Cardiac muscle cell (in vitro differentiated cells and primary cell): ENCODE measurements around the gene TFCP2L1. TPM values are rescaled to one million over a fixed set of nuclear protein-coding genes. Genes with fewer than 3 reads are reported as not detected.
"Not testable (repeated sequence)": the region's sequence is repeated elsewhere in the genome, so short reads cannot be mapped to it uniquely, and the experiment has no call there.

Experiments used
- DNase-seq, 2 donors: peaks; one replicate each; pipeline versions ENCODE4 v3.0.0 to v3.0.0-alpha.2; 2010 to 2017; ENCODE audit warnings: low read depth in 1 of 2, low spot score in 1 of 2
- H3K27ac ChIP-seq: fragments of 200-600 bp; sonication (generic); 2 replicates; pipeline ENCODE4 v1.5.1; 2016
- H3K27me3 ChIP-seq: fragments of 200-600 bp; sonication (generic); 2 replicates; pipeline ENCODE4 v1.6.0; 2016; ENCODE audit warnings: control low read depth
- H3K36me3 ChIP-seq: fragments of 200-600 bp; sonication (generic); 2 replicates; pipeline ENCODE4 v1.5.1; 2016; ENCODE audit warnings: control low read depth
- H3K4me1 ChIP-seq: fragments of 200-600 bp; sonication (generic); 2 replicates; pipeline ENCODE4 v1.8.1; 2017; ENCODE audit warnings: low read depth, mild to moderate bottlenecking, mixed run types
- H3K4me3 ChIP-seq: fragments of 200-600 bp; sonication (generic); 2 replicates; pipeline ENCODE4 v1.5.1; 2016; ENCODE audit warnings: mild to moderate bottlenecking
- H3K9me3 ChIP-seq: fragments of 200-600 bp; sonication (generic); 2 replicates; pipeline ENCODE4 v1.5.1; 2017; ENCODE audit warnings: low read depth, mild to moderate bottlenecking, control low read depth
- polyA plus RNA-seq: library from polyadenylated mRNA; unstranded; fragments of >200 nt; fragmentation: Nextera tagmentation; extraction: Ambion mirVana; gene quantifications from 2 replicates; pipeline ENCODE4 v1.2.1, GENCODE V29; 2016
- total RNA-seq: library from RNA; depleted of rRNA; stranded (reverse); fragments of >200 nt; gene quantifications from 2 replicates; pipeline ENCODE4 v1.2.3, GENCODE V29; 2016
- TF ChIP-seq, protein P1 (sequence below): IDR thresholded peaks from 2 replicates; pipeline ENCODE4 v1.5.1; 2012; ENCODE audit warnings: low read depth, mild to moderate bottlenecking, low read length

Gene TFCP2L1
- total and polyA plus RNA-seq, 2 experiments from 2014 or later: 0.31 TPM; not detected in 1

DNA sequence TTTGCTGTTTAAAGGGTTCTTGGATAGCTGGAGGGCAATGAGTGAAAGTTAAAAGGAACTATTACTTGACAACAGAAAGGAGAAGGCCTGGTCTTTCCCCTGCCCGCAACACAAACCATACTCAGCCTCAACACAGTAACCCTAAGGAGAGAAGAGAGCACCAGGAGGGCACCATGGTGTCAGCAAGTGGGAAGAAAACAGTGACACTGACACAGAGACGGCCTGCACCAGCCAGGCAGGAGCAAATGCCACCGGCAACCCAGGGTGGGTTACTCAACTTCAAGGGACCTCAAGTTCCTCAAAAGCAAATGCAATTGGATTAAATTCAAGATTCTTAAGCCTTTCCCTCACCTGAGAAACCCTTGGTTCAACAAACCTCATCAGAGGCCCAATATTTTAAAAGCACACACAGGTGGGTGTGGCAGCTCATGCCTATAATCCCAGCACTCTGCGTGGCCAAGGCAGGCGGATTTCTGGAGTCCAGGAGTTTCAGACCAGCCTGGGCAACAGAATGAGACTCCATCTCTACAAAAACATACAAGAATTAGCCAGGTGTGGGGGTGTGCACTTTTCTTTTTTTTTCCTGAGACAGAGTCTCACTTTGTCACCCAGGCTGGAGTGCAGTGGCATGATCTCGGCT is 52.3 kb downstream of the TFCP2L1 start:
- no peaks in the 10 kb centered on the region for H3K9me3 ChIP-seq
- H3K36me3 ChIP-seq: no peaks in the 10 kb centered on the region
- DNase-seq: no peak
- no peak overlapping the region for H3K4me3 ChIP-seq
- H3K4me1 ChIP-seq: no peaks in the 10 kb centered on the region
- no peaks in the 10 kb centered on the region for H3K27me3 ChIP-seq
- H3K27ac ChIP-seq: no peak overlapping the region
- TF ChIP-seq, protein P1, sequence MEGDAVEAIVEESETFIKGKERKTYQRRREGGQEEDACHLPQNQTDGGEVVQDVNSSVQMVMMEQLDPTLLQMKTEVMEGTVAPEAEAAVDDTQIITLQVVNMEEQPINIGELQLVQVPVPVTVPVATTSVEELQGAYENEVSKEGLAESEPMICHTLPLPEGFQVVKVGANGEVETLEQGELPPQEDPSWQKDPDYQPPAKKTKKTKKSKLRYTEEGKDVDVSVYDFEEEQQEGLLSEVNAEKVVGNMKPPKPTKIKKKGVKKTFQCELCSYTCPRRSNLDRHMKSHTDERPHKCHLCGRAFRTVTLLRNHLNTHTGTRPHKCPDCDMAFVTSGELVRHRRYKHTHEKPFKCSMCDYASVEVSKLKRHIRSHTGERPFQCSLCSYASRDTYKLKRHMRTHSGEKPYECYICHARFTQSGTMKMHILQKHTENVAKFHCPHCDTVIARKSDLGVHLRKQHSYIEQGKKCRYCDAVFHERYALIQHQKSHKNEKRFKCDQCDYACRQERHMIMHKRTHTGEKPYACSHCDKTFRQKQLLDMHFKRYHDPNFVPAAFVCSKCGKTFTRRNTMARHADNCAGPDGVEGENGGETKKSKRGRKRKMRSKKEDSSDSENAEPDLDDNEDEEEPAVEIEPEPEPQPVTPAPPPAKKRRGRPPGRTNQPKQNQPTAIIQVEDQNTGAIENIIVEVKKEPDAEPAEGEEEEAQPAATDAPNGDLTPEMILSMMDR: no peak

DNA sequence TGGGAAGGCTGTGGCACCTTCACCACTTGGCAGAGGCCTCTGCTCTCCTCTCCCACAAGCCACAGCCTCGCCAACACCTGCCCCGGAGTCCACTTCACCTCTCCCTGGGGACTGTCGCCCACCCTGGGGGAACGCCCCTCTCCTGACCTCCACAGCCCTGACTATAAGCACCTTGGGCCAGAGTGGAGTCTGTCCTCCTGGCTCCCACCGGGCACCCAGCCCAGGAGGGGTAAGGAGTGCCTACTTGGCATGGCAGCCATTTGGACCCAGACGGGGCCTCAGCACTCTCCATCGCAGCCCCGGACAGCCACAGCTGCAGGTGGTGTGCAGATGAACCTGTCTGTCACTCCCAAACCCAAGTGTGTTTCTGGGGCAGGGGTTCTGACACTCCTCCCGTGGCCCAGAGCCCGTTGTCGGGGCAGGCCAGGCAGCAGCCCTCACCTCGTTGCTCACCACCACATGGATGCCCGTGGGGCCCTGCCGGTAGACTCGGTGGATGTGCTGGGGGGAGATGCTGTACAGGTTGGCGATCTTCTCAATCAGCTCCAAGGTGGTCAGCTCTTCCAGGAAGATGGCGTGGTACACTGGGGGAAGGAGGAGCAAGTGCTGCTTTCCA is 53.5 kb downstream of the TFCP2L1 start:
- Histone ChIP-seq H3K36me3 (no peaks in the 10 kb centered on the region), H3K27me3 (no peaks in the 10 kb centered on the region), H3K9me3 (no peaks in the 10 kb centered on the region), H3K4me3 (no peak overlapping the region), H3K27ac (no peak overlapping the region), H3K4me1 (no peaks in the 10 kb centered on the region)
- DNase-seq: no peak
- TF ChIP-seq, protein P1: no peak

DNA sequence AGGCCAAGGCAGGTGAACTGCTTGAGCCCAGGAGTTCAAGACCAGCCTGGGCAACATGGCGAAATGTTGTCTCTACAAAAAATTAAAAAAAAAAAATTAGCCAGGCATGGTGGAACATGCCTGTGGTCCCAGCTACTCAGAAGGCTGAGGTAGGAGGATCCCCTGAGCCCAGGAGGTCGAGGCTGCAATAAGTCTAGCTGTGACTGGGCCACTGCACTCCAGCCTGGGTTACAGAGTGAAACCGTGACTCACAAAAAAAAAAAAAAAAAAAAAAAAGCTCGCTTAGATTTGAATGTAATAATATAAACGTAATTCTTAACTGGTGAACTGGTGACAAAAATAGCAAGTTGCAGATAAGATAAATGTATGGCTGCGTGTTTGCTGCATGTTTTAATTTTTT is 56.5 kb downstream of the TFCP2L1 start:
- no peaks in the 10 kb centered on the region for H3K36me3 ChIP-seq
- H3K9me3 ChIP-seq: no peaks in the 10 kb centered on the region
- no peaks in the 10 kb centered on the region for H3K27me3 ChIP-seq
- no peak for DNase-seq
- no peak overlapping the region for H3K4me3 ChIP-seq
- TF ChIP-seq, protein P1: no peak
- no peaks in the 10 kb centered on the region for H3K4me1 ChIP-seq
- H3K27ac ChIP-seq: no peak overlapping the region

DNA sequence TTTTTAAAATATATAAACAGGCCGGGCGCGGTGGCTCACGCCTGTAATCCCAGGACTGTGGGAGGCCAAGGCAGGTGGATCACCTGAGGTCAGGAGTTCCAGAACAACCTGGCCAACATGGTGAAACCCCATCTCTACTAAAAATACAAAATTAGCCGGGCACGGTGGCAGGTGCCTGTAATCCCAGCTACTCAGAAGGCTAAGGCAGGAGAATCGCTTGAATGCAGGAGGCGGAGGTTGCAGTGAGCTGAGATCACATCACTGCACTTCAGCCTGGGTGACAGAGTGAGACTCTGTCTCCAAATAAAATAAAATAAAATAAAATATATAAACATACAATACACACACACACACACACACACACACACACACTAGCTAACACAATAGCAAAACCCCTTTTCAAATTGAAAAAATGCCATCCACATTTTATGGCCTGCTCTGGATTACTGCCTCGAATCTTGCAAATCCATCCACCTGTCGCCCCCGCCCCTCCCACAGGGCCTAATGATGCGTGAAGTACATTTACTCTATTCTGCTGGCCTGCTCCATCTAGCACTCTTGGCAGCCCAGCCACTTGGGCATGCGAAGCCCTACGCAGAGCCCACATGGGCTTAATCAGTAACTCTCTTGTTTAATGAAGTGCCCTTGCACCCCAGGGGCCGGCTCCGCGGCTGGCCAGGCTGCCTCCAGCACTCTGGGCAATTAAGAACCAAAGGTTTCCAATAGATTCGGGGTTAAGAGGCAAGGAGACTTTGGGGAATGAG is 57.4 kb downstream of the TFCP2L1 start:
- DNase-seq, H3K36me3 ChIP-seq, H3K9me3 ChIP-seq, H3K4me1 ChIP-seq, H3K4me3 ChIP-seq, H3K27me3 ChIP-seq, H3K27ac ChIP-seq: not testable (repeated sequence)

DNA sequence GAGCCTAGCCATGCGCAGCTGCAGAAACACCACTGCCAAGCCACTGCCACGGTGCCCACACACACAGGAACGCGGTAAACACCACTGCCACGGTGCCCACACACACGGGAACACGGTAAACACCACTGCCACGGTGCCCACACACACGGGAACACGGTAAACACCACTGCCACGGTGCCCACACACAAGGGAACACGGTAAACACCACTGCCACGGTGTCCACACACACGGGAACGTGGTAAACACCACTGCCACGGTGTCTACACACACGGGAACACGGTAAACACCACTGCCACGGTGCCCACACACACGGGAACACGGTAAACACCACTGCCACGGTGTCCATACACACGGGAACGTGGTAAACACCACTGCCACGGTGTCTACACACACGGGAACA is 59.3 kb downstream of the TFCP2L1 start:
- not testable (repeated sequence) for H3K4me3 ChIP-seq, H3K27me3 ChIP-seq, H3K9me3 ChIP-seq, DNase-seq, H3K4me1 ChIP-seq, H3K27ac ChIP-seq, H3K36me3 ChIP-seq

DNA sequence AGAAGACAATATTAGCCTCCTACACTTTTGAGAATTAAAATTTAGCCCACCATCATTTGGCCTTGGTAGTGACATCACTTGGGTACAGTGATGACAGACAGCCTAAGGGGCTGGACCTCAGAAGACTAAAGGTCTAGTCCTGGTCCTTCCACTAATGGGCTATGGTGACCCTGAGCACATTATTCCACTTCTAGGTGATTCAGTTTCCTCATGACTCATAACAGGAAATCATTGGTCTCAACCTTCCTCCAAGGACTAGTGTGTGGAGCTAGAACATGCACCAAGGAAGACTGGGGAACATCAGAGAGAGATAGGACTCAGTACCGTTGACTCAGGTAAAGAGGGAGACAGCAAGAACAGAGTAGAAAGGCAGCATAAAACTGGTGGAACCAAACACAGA is 64.0 kb downstream of the TFCP2L1 start:
- DNase-seq: no peak

More for the DNA sequence above, 64.0 kb downstream of the TFCP2L1 start:
- TF ChIP-seq, protein P1: no peak
- H3K9me3 ChIP-seq: no peaks in the 10 kb centered on the region
- no peaks in the 10 kb centered on the region for H3K36me3 ChIP-seq
- H3K4me3 ChIP-seq: no peak overlapping the region
- no peaks in the 10 kb centered on the region for H3K27me3 ChIP-seq
- no peak overlapping the region for H3K27ac ChIP-seq
- H3K4me1 ChIP-seq: no peaks in the 10 kb centered on the region
